Panc1 (cell line): ENCODE measurements around the gene RAB4B. TPM values are rescaled to one million over a fixed set of nuclear protein-coding genes. Genes with fewer than 3 reads are reported as not detected.
"Not testable (repeated sequence)": the region's sequence is repeated elsewhere in the genome, so short reads cannot be mapped to it uniquely, and the experiment has no call there.

Source experiments
- ATAC-seq: fragments of 200-7000 bp; cut with Tn5 transposase; 2 replicates; pipeline ENCODE4 v1.9.1; 2020; ENCODE audit warnings: mild to moderate bottlenecking, moderate library complexity
- BruUV-seq: library from RNA; stranded (reverse); fragments of 400-500 nt; replicated peaks from 2 replicates; lab custom pipeline; 2021; lab: Mats Ljungman, UMichigan
- CTCF ChIA-PET: fragments of 300-600 bp; sonication (Branson Sonifier 250); formaldehyde crosslinking; loops from one replicate; lab custom pipeline; 2022; ENCODE audit warnings: antibody characterized with exemption; lab: Charles Lee
- POLR2A ChIA-PET: fragments of 300-600 bp; sonication (Branson Sonifier 250); formaldehyde crosslinking; loops from one replicate; lab custom pipeline; 2022; ENCODE audit warnings: antibody characterized with exemption; lab: Charles Lee
- DNase-seq: peaks from one replicate; pipeline ENCODE4 v3.0.0-alpha.2; 2010; ENCODE audit warnings: low read depth, low spot score
- H3K27ac ChIP-seq: 2 replicates; pipeline ENCODE4 v1.5.1; 2011; ENCODE audit warnings: mild to moderate bottlenecking, low read length, inconsistent platforms
- H3K27me3 ChIP-seq: fragments of 200-500 bp; sonication (Bioruptor generic); 2 replicates; pipeline ENCODE4 v1.6.0; 2014; ENCODE audit warnings: low read length, inconsistent platforms; ENCODE audit not compliant: control insufficient read depth, insufficient read depth
- H3K36me3 ChIP-seq: fragments of 200-500 bp; sonication (Bioruptor generic); 2 replicates; pipeline ENCODE4 v1.5.1; 2014; ENCODE audit warnings: inconsistent platforms, mild to moderate bottlenecking, low read length, moderate library complexity; ENCODE audit not compliant: control insufficient read depth, insufficient read depth
- H3K4me1 ChIP-seq: 2 replicates; pipeline ENCODE4 v1.5.1; 2011; ENCODE audit warnings: inconsistent platforms, mild to moderate bottlenecking, low read length, moderate library complexity; ENCODE audit not compliant: control insufficient read depth, insufficient read depth
- H3K4me3 ChIP-seq, 2 experiments: 2 replicates each; pipeline ENCODE4 v1.5.1; 2011 to 2012; ENCODE audit warnings: low read depth in 2 of 2, low read length in 2 of 2, mild to moderate bottlenecking in 2 of 2, inconsistent platforms in 1 of 2, moderate library complexity in 1 of 2
- H3K9me3 ChIP-seq: fragments of 200-500 bp; sonication (Bioruptor generic); 2 replicates; pipeline ENCODE4 v1.5.1; 2014; ENCODE audit warnings: low read depth, mild to moderate bottlenecking, inconsistent platforms, low read length, moderate library complexity; ENCODE audit not compliant: control insufficient read depth, insufficient read depth
- POLR2AphosphoS5 ChIP-seq: IDR thresholded peaks from 2 replicates; pipeline ENCODE4 v1.6.1; 2012; ENCODE audit warnings: mild to moderate bottlenecking, low read depth, low read length, moderate library complexity
- SIN3A ChIP-seq: IDR thresholded peaks from 2 replicates; pipeline ENCODE4 v1.6.1; 2012; ENCODE audit warnings: low read depth, mild to moderate bottlenecking, low read length, moderate library complexity, borderline replicate concordance; ENCODE audit not compliant: insufficient read depth
- TCF7L2 ChIP-seq: IDR thresholded peaks from 2 replicates; pipeline ENCODE4 v1.6.1; 2011; ENCODE audit warnings: mild to moderate bottlenecking, low read depth, low read length, inconsistent platforms
- in situ Hi-C: cut with HindIII; loops from 2 replicates; pipeline ENCODE4 v1.10.0; 2016; ENCODE audit warnings: low sequenced_read_pairs, low pct_unique_long_range_greater_than_20kb
- intact Hi-C: fragments of 100-400 bp; cut with micrococcal nuclease; formaldehyde crosslinking; loops from one replicate; pipeline ENCODE4 v1.10.0; 2022; ENCODE audit not compliant: unreplicated experiment
- total RNA-seq: library from RNA; stranded (reverse); gene quantifications from one replicate; pipeline ENCODE4 v1.2.1, GENCODE V29; 2021; ENCODE audit not compliant: unreplicated experiment
- TF ChIP-seq, protein P1 (sequence below), 2 experiments: IDR thresholded peaks; 2 replicates each; pipeline ENCODE4 v1.6.1; 2011 to 2012; ENCODE audit warnings: low read depth in 2 of 2, control low read depth in 1 of 2, low read length in 1 of 2, mild to moderate bottlenecking in 1 of 2, moderate library complexity in 1 of 2; ENCODE audit not compliant: insufficient read depth in 1 of 2
- TF ChIP-seq, protein P2 (sequence below): fragments of 450-650 bp; IDR thresholded peaks from 2 replicates; pipeline ENCODE4 v1.5.1; 2017; ENCODE audit warnings: mild to moderate bottlenecking

Gene RAB4B
- total RNA-seq, 1 experiment from 2014 or later, result 24.8 TPM

DNA sequence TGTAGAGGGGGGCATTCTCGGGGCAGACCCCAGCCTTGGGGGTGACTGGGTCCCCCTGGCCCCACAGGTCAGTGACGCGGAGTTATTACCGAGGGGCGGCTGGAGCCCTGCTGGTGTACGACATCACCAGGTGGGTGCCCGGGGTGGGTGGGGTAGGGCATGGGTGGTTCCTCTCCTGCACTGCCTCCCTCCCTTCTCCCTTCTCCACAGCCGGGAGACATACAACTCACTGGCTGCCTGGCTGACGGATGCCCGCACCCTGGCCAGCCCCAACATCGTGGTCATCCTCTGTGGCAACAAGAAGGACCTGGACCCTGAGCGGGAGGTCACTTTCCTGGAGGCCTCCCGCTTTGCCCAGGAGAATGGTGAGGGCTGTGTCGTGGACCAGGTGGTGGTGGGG lies 5.7 kb downstream of the RAB4B start:
- Histone ChIP-seq H3K4me3 (no peak overlapping the region), H3K9me3 (no peaks in the 10 kb centered on the region), H3K27ac (no peak overlapping the region), H3K36me3 (no peaks in the 10 kb centered on the region), H3K27me3 (no peaks in the 10 kb centered on the region), H3K4me1 (no peaks in the 10 kb centered on the region)
- TF ChIP-seq, protein P1, sequence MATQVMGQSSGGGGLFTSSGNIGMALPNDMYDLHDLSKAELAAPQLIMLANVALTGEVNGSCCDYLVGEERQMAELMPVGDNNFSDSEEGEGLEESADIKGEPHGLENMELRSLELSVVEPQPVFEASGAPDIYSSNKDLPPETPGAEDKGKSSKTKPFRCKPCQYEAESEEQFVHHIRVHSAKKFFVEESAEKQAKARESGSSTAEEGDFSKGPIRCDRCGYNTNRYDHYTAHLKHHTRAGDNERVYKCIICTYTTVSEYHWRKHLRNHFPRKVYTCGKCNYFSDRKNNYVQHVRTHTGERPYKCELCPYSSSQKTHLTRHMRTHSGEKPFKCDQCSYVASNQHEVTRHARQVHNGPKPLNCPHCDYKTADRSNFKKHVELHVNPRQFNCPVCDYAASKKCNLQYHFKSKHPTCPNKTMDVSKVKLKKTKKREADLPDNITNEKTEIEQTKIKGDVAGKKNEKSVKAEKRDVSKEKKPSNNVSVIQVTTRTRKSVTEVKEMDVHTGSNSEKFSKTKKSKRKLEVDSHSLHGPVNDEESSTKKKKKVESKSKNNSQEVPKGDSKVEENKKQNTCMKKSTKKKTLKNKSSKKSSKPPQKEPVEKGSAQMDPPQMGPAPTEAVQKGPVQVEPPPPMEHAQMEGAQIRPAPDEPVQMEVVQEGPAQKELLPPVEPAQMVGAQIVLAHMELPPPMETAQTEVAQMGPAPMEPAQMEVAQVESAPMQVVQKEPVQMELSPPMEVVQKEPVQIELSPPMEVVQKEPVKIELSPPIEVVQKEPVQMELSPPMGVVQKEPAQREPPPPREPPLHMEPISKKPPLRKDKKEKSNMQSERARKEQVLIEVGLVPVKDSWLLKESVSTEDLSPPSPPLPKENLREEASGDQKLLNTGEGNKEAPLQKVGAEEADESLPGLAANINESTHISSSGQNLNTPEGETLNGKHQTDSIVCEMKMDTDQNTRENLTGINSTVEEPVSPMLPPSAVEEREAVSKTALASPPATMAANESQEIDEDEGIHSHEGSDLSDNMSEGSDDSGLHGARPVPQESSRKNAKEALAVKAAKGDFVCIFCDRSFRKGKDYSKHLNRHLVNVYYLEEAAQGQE (IDR thresholded peaks at IDR 0.05; ENCODE audit: insufficient read depth in 1 of 2, low read depth in 2 of 2, low read length in 1 of 2), result no peak
- TF ChIP-seq SIN3A (no peak), POLR2AphosphoS5 (no peak), TCF7L2 (no peak)
- TF ChIP-seq, protein P2, sequence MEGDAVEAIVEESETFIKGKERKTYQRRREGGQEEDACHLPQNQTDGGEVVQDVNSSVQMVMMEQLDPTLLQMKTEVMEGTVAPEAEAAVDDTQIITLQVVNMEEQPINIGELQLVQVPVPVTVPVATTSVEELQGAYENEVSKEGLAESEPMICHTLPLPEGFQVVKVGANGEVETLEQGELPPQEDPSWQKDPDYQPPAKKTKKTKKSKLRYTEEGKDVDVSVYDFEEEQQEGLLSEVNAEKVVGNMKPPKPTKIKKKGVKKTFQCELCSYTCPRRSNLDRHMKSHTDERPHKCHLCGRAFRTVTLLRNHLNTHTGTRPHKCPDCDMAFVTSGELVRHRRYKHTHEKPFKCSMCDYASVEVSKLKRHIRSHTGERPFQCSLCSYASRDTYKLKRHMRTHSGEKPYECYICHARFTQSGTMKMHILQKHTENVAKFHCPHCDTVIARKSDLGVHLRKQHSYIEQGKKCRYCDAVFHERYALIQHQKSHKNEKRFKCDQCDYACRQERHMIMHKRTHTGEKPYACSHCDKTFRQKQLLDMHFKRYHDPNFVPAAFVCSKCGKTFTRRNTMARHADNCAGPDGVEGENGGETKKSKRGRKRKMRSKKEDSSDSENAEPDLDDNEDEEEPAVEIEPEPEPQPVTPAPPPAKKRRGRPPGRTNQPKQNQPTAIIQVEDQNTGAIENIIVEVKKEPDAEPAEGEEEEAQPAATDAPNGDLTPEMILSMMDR, result no peak
- intact Hi-C loops (no loop called here), in situ Hi-C loops (no loop called here)
- POLR2A ChIA-PET, result no interaction called here
- DNase-seq (no peak), ATAC-seq (no peak)
- CTCF ChIA-PET, result no interaction called here
- BruUV-seq, result no TSS peak

DNA sequence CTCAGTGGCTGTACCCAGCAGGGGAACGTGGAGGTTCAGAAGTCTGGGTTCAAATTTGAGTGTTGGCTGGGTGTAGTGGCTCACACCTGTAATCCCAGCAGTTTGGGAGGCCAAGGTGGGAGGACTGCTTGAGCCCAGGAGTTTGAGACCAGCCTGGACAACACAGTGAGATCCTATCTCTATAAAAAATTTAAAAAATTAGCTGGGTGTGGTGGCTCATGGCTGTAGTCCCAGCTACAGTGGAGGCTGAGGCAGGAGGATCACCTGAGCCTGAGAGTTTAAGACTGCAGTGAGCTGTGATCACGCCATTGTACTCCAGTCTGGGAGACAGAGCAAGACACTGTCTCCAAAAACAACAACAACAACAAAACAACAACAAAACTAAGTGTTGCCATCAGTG lies 6.1 kb downstream of the RAB4B start:
- H3K27ac ChIP-seq, H3K36me3 ChIP-seq, ATAC-seq, in situ Hi-C loops, H3K27me3 ChIP-seq, H3K9me3 ChIP-seq, H3K4me1 ChIP-seq, BruUV-seq, H3K4me3 ChIP-seq, POLR2A ChIA-PET, intact Hi-C loops, CTCF ChIA-PET, DNase-seq: not testable (repeated sequence)

DNA sequence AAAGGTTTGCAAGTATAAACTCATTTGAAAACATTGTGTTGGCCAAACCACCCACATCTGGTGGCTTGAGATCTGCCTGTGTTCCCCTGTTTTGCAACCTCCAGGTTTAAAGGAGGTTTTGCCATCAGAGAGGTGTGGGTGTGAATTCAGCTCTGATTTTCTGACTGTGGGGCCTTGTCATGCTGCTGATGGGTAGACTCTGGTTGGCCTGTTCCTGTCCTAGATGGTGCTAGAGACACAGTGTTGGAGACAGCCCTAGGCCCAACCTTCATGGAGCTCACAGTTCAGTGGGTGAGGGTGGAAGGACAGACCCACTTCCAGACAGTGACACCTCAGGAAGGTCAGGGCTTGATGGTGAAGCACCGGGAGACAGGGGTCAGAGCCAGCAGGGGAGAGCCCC lies 7.5 kb downstream of the RAB4B start:
- CTCF ChIA-PET, result no interaction called here
- no peak overlapping the region for H3K4me3 ChIP-seq
- no TSS peak for BruUV-seq

More for the DNA sequence above, 7.5 kb downstream of the RAB4B start:
- Histone ChIP-seq H3K9me3 (no peaks in the 10 kb centered on the region), H3K36me3 (no peaks in the 10 kb centered on the region), H3K27ac (no peak overlapping the region), H3K27me3 (no peaks in the 10 kb centered on the region), H3K4me1 (no peaks in the 10 kb centered on the region)
- in situ Hi-C loops, result no loop called here
- TF ChIP-seq, protein P2, result no peak
- TF ChIP-seq SIN3A, result no peak
- POLR2A ChIA-PET, result no interaction called here
- peak; percentile 66; the same call in 1 of the 2 replicates for ATAC-seq
- no peak for DNase-seq
- intact Hi-C loops, result no loop called here
